PC-9 (cell line): Measurements from ENCODE around the gene RAB15.

Experiments used
- EZH2 ChIP-seq: fragments of 200-600 bp; sonication (generic); IDR thresholded peaks from 2 replicates; pipeline ENCODE4 v1.8.0; 2017; ENCODE audit warnings: antibody characterized with exemption, low read depth
- TF ChIP-seq, protein P1 (sequence below): fragments of 200-600 bp; sonication (generic); conservative IDR thresholded peaks from 2 replicates; pipeline ENCODE4 v1.6.1; 2017; ENCODE audit warnings: mixed run types, antibody characterized with exemption, mild to moderate bottlenecking, moderate library complexity

DNA sequence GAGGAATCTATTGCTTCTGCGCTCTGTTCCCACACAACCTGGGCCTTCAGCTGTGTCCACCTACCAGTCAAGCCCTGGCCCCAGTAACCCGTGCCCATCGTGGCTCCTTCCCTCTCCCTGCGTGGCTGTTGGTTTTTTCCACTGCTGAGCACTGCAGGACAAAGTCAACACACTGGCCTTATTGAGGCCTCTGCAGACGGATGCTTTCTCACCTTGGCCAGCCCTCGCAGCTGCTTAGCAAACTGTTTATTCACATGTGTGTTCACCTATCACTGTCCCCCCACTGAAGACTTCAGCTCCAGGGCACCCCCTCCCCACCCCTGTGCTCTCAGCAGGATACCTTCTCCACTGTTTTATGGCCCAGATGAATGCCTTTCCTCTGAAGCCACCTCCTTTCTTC is 16.8 kb downstream of the RAB15 start:
- TF ChIP-seq, protein P1, sequence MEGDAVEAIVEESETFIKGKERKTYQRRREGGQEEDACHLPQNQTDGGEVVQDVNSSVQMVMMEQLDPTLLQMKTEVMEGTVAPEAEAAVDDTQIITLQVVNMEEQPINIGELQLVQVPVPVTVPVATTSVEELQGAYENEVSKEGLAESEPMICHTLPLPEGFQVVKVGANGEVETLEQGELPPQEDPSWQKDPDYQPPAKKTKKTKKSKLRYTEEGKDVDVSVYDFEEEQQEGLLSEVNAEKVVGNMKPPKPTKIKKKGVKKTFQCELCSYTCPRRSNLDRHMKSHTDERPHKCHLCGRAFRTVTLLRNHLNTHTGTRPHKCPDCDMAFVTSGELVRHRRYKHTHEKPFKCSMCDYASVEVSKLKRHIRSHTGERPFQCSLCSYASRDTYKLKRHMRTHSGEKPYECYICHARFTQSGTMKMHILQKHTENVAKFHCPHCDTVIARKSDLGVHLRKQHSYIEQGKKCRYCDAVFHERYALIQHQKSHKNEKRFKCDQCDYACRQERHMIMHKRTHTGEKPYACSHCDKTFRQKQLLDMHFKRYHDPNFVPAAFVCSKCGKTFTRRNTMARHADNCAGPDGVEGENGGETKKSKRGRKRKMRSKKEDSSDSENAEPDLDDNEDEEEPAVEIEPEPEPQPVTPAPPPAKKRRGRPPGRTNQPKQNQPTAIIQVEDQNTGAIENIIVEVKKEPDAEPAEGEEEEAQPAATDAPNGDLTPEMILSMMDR, result no peak
- no peak for TF ChIP-seq EZH2
